Measurements from ENCODE around the gene NUB1.

Gene NUB1

GRCh38 chr7:151315038-151315655 lies 26.5 kb upstream of the NUB1 start:
- DNase-seq: peak; percentile 89

GRCh38 chr7:151316896-151317295 lies 24.7 kb upstream of the NUB1 start:
- DNase-seq: no peak

GRCh38 chr7:151317936-151318335 lies 23.7 kb upstream of the NUB1 start:
- DNase-seq: no peak

GRCh38 chr7:151319189-151319588 lies 22.4 kb upstream of the NUB1 start:
- no peak for DNase-seq

- no peak for DNase-seq
Observed at GRCh38 chr7:151320263-151320845, 21.3 kb upstream of the NUB1 start.

- no peak for DNase-seq
Observed at GRCh38 chr7:151321341-151321740, 20.3 kb upstream of the NUB1 start.

GRCh38 chr7:151322906-151323305 lies 18.7 kb upstream of the NUB1 start:
- no peak for DNase-seq

GRCh38 chr7:151327022-151327421 lies 14.6 kb upstream of the NUB1 start:
- DNase-seq: no peak

GRCh38 chr7:151327659-151328058 lies 14.0 kb upstream of the NUB1 start:
- DNase-seq: no peak

- no peak for DNase-seq
Observed at GRCh38 chr7:151330181-151330580, 11.4 kb upstream of the NUB1 start.

GRCh38 chr7:151330661-151331060 lies 11.0 kb upstream of the NUB1 start:
- no peak for DNase-seq

- no peak for DNase-seq
Observed at GRCh38 chr7:151334628-151335027, 7.0 kb upstream of the NUB1 start.

- DNase-seq: no peak
Observed at GRCh38 chr7:151336027-151336708, 5.4 kb upstream of the NUB1 start.

GRCh38 chr7:151337346-151337745 lies 4.3 kb upstream of the NUB1 start:
- no peak for DNase-seq

GRCh38 chr7:151338809-151339208 lies 2.8 kb upstream of the NUB1 start:
- no peak for DNase-seq

GRCh38 chr7:151339651-151340382 lies 1.8 kb upstream of the NUB1 start:
- DNase-seq: peak; percentile 49

GRCh38 chr7:151340794-151341356 lies 737 bp upstream of the NUB1 start:
- no peak for DNase-seq

- DNase-seq: peak; percentile 62
Observed at GRCh38 chr7:151342102-151342646, 562 bp downstream of the NUB1 start.

GRCh38 chr7:151342811-151343210 lies 1.2 kb downstream of the NUB1 start:
- peak; percentile 31 for DNase-seq

GRCh38 chr7:151343516-151343915 lies 1.9 kb downstream of the NUB1 start:
- DNase-seq: no peak

- no peak for DNase-seq
Observed at GRCh38 chr7:151345576-151346469, 4.2 kb downstream of the NUB1 start.

- no peak for DNase-seq
Observed at GRCh38 chr7:151346470-151346769, 4.8 kb downstream of the NUB1 start.

Data from CD4-positive, alpha-beta T cell treated with Interleukin-21 for 1 hour (primary cell).